Activated naive CD4-positive, alpha-beta T cell treated with anti-CD3 and anti-CD28 coated beads, Interleukin-2, amount 10 ng/mL, durations not matched to agents 7 days and 5 days (primary cell): ENCODE data around the gene CFLAR.
A peak's percentile ranks its signal among the peaks of the same experiment; 100 is the strongest.
"Not testable (repeated sequence)": the region's sequence is repeated elsewhere in the genome, so short reads cannot be mapped to it uniquely, and the experiment has no call there.

Source experiments
- CTCF ChIA-PET: fragments of 350-600 bp; sonication (Branson Sonifier 250); formaldehyde crosslinking; loops from one replicate; lab custom pipeline; 2021; ENCODE audit warnings: antibody characterized with exemption; lab: Charles Lee
- DNase-seq: peaks from one replicate; pipeline ENCODE4 v3.0.0-alpha.2; 2020
- H3K27ac Mint-ChIP-seq: one replicate; pipeline ENCODE4 v1.8.0; 2021; ENCODE audit warnings: mild to moderate bottlenecking, moderate library complexity, mixed read lengths
- H3K27me3 Mint-ChIP-seq: one replicate; pipeline ENCODE4 v1.8.0; 2021; ENCODE audit warnings: mild to moderate bottlenecking, mixed read lengths
- H3K36me3 Mint-ChIP-seq: one replicate; pipeline ENCODE4 v1.8.0; 2021; ENCODE audit warnings: mixed read lengths
- H3K4me1 Mint-ChIP-seq: one replicate; pipeline ENCODE4 v1.8.0; 2021; ENCODE audit warnings: mixed read lengths
- H3K4me3 Mint-ChIP-seq: one replicate; pipeline ENCODE4 v1.8.0; 2021; ENCODE audit warnings: mild to moderate bottlenecking, moderate library complexity, mixed read lengths
- H3K9me3 Mint-ChIP-seq: one replicate; pipeline ENCODE4 v1.8.0; 2021; ENCODE audit warnings: mixed read lengths

CFLAR gene

GRCh38 chr2:201127570-201127969, 11.6 kb downstream of the CFLAR start:
- peak overlapping the region; percentile 94 for H3K27ac Mint-ChIP-seq
- H3K4me3 Mint-ChIP-seq = peak overlapping the region; percentile 73
- H3K9me3 Mint-ChIP-seq = no peaks in the 10 kb centered on the region
- CTCF ChIA-PET = interaction anchor here (1.1 kb wide), 1 partner anchor 55 kb away, joined by 6 read pairs; the partner anchor contains the start of gene CASP10
- peaks cover 91% of the 10 kb centered on the region for H3K4me1 Mint-ChIP-seq
- DNase-seq = peak; percentile 46
- H3K27me3 Mint-ChIP-seq = no peaks in the 10 kb centered on the region
- H3K36me3 Mint-ChIP-seq = peaks cover 37% of the 10 kb centered on the region

GRCh38 chr2:201128033-201128432, 12.1 kb downstream of the CFLAR start:
- no peak for DNase-seq
- Mint-ChIP-seq H3K4me1 (peaks cover 91% of the 10 kb centered on the region), H3K27ac (peak overlapping the region; percentile 94), H3K4me3 (no peak overlapping the region), H3K36me3 (peaks cover 37% of the 10 kb centered on the region), H3K27me3 (no peaks in the 10 kb centered on the region), H3K9me3 (no peaks in the 10 kb centered on the region)
- CTCF ChIA-PET = interaction anchor here (2.1 to 5.6 kb wide), 2 partner anchors 10 to 30 kb away, joined by 5 to 64 read pairs; partner anchors contain the start of gene CFLAR

DNA sequence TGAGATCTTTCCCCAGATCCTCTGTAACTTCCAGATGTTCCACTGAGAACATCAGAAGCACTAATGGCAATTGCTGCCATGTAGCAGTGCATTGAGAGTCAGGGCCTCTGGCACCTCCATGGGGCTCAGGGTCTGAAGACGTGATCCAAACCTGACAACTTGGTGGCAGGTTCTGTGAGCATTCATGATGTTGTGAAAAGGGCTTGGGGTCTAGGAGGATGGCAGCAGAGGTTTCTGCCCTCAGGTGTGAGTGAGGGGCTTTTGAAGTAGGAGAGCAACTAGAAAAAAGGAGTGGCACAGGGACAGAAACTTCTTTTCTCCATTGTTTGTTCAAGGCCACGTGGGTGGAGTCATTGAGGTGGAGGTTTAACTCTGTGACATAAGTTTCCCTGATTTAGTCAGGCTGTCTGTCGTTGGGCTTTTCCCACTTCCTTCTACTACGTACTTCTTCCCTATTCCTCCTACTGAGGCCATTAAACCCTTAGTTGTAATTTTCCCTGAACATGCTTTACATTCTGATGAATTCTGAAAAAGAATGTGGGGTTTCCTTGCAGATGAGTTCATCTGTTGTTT, 13.1 kb downstream of the CFLAR start:
- Mint-ChIP-seq H3K27me3 (no peaks in the 10 kb centered on the region), H3K36me3 (peaks cover 38% of the 10 kb centered on the region), H3K4me1 (peaks cover 87% of the 10 kb centered on the region), H3K27ac (peak overlapping the region; percentile 97), H3K4me3 (peak overlapping the region; percentile 42), H3K9me3 (no peaks in the 10 kb centered on the region)
- DNase-seq = peak; percentile 35
- CTCF ChIA-PET = interaction anchor here (2.1 to 5.6 kb wide), 2 partner anchors 11 to 29 kb away, joined by 5 to 64 read pairs; partner anchors contain the start of gene CFLAR

DNA sequence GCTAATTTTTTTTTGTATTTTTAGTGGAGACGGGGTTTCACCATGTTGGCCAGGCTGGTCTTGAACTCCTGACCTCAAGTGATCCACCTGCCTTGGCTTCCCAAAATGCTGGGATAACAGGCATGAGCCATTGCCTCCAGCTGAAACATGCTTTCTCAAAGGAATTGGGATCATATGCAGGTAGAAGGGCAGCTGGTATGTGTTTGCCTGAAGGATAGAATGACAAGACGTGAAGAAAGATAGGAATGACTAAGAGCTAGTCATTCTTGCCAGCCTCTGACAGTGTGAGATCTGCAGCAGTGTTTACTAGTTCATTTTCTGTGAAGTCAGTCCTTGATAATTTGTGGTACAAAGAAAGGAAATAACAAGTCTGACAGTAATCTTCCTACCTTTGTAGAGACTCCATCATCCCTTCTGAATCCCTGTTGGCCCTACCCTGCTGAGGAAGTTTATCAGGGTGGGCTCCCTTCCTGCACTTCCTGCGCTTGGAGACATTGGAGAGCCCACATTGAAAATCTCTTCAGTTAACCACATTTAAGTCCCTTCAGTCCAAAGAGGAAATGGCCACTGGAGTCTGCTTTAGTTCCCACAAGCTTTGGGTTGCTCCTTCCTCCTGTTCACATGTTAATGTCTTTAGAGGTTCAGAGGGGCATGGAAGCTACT, 14.7 kb downstream of the CFLAR start:
- peak overlapping the region; percentile 63 for H3K4me3 Mint-ChIP-seq
- CTCF ChIA-PET = interaction anchor here (1.3 to 5.6 kb wide), 4 partner anchors 12 to 27 kb away, joined by 3 to 64 read pairs (median 6); partner anchors contain the start of gene CFLAR
- H3K36me3 Mint-ChIP-seq = peaks cover 38% of the 10 kb centered on the region
- DNase-seq = peak; percentile 45
- H3K27me3 Mint-ChIP-seq = no peaks in the 10 kb centered on the region
- H3K4me1 Mint-ChIP-seq = peaks cover 77% of the 10 kb centered on the region
- no peaks in the 10 kb centered on the region for H3K9me3 Mint-ChIP-seq
- peak overlapping the region; percentile 97 for H3K27ac Mint-ChIP-seq

GRCh38 chr2:201132518-201132917, 16.6 kb downstream of the CFLAR start:
- H3K27me3 Mint-ChIP-seq = no peaks in the 10 kb centered on the region
- H3K4me3 Mint-ChIP-seq = no peak overlapping the region
- H3K36me3 Mint-ChIP-seq = peaks cover 51% of the 10 kb centered on the region
- DNase-seq = no peak
- no peaks in the 10 kb centered on the region for H3K9me3 Mint-ChIP-seq
- peak overlapping the region; percentile 56 for H3K27ac Mint-ChIP-seq
- CTCF ChIA-PET = interaction anchor here (1.0 to 5.6 kb wide), 4 partner anchors 10 to 231 kb away, joined by 4 to 64 read pairs (median 8); partner anchors contain the start of gene CFLAR
- H3K4me1 Mint-ChIP-seq = peaks cover 64% of the 10 kb centered on the region

- no peaks in the 10 kb centered on the region for H3K27me3 Mint-ChIP-seq
- CTCF ChIA-PET = no interaction called here
- peaks cover 47% of the 10 kb centered on the region for H3K4me1 Mint-ChIP-seq
- no peaks in the 10 kb centered on the region for H3K9me3 Mint-ChIP-seq
- peaks cover 70% of the 10 kb centered on the region for H3K36me3 Mint-ChIP-seq
- peak overlapping the region; percentile 58 for H3K27ac Mint-ChIP-seq
- DNase-seq = no peak
- no peak overlapping the region for H3K4me3 Mint-ChIP-seq
Measured at GRCh38 chr2:201135386-201135785, 19.4 kb downstream of the CFLAR start.

DNA sequence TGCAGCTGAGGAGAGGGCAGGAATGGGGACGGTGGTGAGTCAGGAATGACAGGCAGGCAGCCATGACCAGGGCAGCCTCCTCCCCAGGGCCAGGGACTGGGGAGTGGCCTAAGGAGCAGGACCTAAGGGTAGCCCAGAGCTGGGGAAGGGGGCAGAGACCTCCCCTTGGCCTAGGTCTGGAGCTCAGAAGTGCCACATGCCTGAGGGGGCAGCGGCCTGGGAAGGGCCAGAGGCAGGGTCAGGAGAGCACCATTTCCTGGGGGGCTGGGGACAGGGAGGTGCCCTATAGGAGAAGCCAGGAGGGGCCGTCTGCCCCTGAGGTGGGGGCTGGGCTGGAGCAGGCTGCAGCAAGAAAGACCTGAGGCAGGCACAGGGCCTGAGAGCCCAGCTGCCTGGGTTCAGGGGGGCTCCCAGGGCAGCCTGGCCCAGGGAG, 20.9 kb downstream of the CFLAR start:
- Mint-ChIP-seq H3K4me3 (no peak overlapping the region), H3K9me3 (no peaks in the 10 kb centered on the region), H3K36me3 (peaks cover 71% of the 10 kb centered on the region), H3K4me1 (peaks cover 35% of the 10 kb centered on the region), H3K27me3 (no peaks in the 10 kb centered on the region), H3K27ac (peak overlapping the region; percentile 69)
- CTCF ChIA-PET = no interaction called here
- no peak for DNase-seq

- CTCF ChIA-PET = no interaction called here
- Mint-ChIP-seq H3K36me3 (peaks cover 65% of the 10 kb centered on the region), H3K27ac (peak overlapping the region; percentile 24), H3K4me1 (peaks cover 26% of the 10 kb centered on the region), H3K4me3 (no peak overlapping the region), H3K9me3 (no peaks in the 10 kb centered on the region), H3K27me3 (no peaks in the 10 kb centered on the region)
- DNase-seq = no peak
Measured at GRCh38 chr2:201137505-201138400, 21.8 kb downstream of the CFLAR start.

GRCh38 chr2:201138401-201138970, 22.5 kb downstream of the CFLAR start:
- Mint-ChIP-seq H3K27ac (no peak overlapping the region), H3K4me3 (no peak overlapping the region), H3K36me3 (peaks cover 58% of the 10 kb centered on the region), H3K27me3 (no peaks in the 10 kb centered on the region), H3K9me3 (no peaks in the 10 kb centered on the region), H3K4me1 (peaks cover 19% of the 10 kb centered on the region)
- CTCF ChIA-PET = no interaction called here
- no peak for DNase-seq

DNA sequence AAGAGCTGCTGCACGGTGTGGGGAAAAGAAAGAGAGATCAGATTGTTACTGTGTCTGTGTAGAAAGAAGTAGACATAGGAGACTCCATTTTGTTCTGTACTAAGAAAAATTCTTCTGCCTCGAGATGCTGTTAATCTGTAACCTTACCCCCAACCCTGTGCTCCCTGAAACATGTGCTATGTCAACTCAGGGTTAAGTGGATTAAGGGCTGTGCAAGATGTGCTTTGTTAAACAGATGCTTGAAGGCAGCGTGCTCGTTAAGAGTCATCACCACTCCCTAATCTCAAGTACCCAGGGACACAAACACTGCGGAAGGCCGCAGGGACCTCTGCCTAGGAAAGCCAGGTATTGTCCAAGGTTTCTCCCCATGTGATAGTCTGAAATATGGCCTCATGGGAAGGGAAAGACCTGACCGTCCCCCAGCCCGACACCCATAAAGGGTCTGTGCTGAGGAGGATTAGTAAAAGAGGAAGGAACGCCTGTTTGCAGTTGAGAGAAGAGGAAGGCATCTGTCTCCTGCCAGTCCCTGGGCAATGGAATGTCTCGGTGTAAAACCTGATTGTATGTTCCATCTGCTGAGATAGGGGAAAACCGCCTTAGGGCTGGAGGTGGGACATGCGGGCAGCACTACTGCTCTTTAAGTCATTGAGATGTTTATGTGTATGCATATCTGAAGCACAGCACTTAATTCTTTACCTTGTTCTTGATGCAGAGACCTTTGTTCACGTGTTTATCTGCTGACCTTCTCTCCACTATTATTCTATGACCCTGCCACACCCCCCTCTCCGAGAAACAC, 23.2 kb downstream of the CFLAR start:
- H3K36me3 Mint-ChIP-seq = peaks cover 53% of the 10 kb centered on the region
- H3K27me3 Mint-ChIP-seq, CTCF ChIA-PET, DNase-seq, H3K4me3 Mint-ChIP-seq, H3K9me3 Mint-ChIP-seq: not testable (repeated sequence)
- peaks cover 18% of the 10 kb centered on the region for H3K4me1 Mint-ChIP-seq
- peak overlapping the region; percentile 10 for H3K27ac Mint-ChIP-seq

DNA sequence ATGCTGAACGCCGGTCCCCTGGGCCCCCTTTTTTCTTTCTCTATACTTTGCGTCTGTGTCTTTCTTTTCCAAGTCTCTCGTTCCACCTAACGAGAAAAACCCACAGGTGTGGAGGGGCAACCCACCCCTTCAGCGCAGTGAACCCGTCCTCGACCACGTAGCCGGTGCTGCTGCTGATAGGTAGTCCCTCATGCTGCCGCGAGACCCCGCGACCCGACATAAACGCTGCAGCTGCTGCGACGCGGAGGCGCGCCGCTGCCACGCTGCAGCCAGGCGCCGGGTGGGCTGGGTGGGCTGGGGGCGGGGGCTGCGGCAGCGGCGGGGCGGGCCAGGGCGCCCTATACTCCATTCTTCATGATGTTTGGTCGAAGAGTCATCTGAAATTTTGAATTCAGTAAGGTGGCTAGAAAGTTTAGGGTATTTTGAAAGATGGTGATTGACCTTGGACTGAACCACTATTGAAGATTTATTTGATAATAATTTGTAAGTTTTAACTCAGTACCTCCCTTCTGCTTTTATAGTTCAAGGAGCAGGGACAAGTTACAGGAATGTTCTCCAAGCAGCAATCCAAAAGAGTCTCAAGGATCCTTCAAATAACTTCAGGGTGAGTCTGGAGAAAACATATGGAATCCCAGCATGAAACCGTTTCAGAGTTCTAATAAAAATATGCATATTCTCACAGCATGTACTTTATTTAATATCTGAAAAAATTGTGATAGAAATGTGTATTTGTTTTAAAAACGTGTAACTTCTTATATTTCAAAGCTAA, 24.1 kb downstream of the CFLAR start:
- no peak overlapping the region for H3K4me3 Mint-ChIP-seq
- H3K27me3 Mint-ChIP-seq = no peaks in the 10 kb centered on the region
- H3K9me3 Mint-ChIP-seq = no peaks in the 10 kb centered on the region
- DNase-seq = no peak
- CTCF ChIA-PET = no interaction called here
- H3K36me3 Mint-ChIP-seq = peaks cover 52% of the 10 kb centered on the region
- H3K4me1 Mint-ChIP-seq = peaks cover 16% of the 10 kb centered on the region
- no peak overlapping the region for H3K27ac Mint-ChIP-seq

DNA sequence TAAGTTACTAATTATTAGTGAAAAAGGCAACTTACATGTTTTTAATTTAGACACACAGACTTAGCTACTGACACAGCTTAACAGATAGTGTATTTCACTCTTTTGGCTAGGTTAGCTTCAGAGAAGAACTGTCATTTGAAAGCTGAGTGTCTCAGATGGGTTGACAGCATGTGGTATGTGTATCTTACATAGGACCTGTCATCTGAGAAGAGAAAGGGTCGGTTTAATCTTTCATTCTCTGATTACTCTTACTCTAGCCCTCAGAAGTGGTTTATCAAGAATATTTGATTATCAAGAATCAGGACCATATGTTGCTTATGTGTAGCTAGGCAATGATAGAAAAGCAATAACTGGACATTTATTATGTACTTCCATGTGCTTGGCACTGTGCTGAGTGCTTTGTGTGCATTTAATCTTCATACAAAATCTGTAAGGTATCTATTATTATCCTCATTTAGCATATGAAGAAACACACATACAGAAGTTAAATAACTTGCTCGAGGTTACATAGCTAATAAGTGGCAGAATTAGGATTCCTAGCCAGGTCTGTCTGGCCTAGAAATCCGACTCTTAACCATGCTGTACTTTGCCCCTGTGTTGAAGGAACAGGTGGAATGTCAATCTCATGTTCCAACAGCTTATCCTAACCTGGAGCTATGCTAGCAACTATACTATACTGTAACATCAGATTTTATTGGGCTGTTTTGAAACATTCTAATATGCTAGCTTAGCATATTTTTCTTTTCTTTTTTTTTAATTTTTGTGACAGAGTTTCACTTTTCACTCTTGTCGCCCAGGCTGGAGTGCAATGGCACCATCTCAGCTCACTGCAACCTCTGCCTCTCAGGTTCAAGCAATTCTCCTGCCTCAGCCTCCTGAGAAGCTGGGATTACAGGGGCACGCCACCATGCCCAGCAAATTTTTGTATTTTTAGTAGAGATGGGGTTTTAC, 28.4 kb downstream of the CFLAR start:
- no peak overlapping the region for H3K27ac Mint-ChIP-seq
- no peaks in the 10 kb centered on the region for H3K27me3 Mint-ChIP-seq
- DNase-seq = no peak
- H3K4me3 Mint-ChIP-seq = no peak overlapping the region
- H3K9me3 Mint-ChIP-seq = no peaks in the 10 kb centered on the region
- H3K4me1 Mint-ChIP-seq = peaks cover 3% of the 10 kb centered on the region
- peaks cover 39% of the 10 kb centered on the region for H3K36me3 Mint-ChIP-seq
- CTCF ChIA-PET = interaction anchor here (0.6 to 1.9 kb wide), 8 partner anchors 13 to 243 kb away, joined by 3 to 8 read pairs (median 4); partner anchors contain the start of gene ORC2
